BJ (cell line): Measurements from ENCODE around the gene PPP4R4. TPM values are rescaled to one million over a fixed set of nuclear protein-coding genes. Genes with fewer than 3 reads are reported as not detected.

Experiments used
- CTCF ChIA-PET: fragments of 350-600 bp; formaldehyde crosslinking; extraction: SDS; loops from one replicate; lab custom pipeline; 2021; ENCODE audit warnings: antibody characterized with exemption, inconsistent platforms; lab: Yijun Ruan, JAX
- POLR2A ChIA-PET: fragments of 300-600 bp; sonication (Branson Sonifier 250); formaldehyde crosslinking; extraction: SDS; loops from one replicate; lab custom pipeline; 2021; ENCODE audit warnings: antibody characterized with exemption; lab: Charles Lee
- DNase-seq: peaks from one replicate; pipeline ENCODE4 v3.0.0-alpha.2; 2011; ENCODE audit warnings: low read depth
- H3K27me3 ChIP-seq: 2 replicates; pipeline ENCODE4 v1.6.0; 2011; ENCODE audit warnings: low read length; ENCODE audit not compliant: control insufficient read depth, insufficient read depth
- H3K36me3 ChIP-seq: 2 replicates; pipeline ENCODE4 v1.5.1; 2011; ENCODE audit warnings: low read length; ENCODE audit not compliant: control insufficient read depth, insufficient read depth
- H3K4me3 ChIP-seq: 2 replicates; pipeline ENCODE4 v1.5.1; 2011; ENCODE audit warnings: low read depth, mild to moderate bottlenecking, control low read depth, low read length
- CTCF ChIP-seq: IDR thresholded peaks from 2 replicates; pipeline ENCODE4 v1.5.1; 2011; ENCODE audit warnings: low read depth, mild to moderate bottlenecking, control low read depth, inconsistent platforms, low read length, moderate library complexity; ENCODE audit not compliant: insufficient read depth
- polyA plus RNA-seq: library from polyadenylated mRNA; depleted of rRNA; stranded (reverse); fragments of >200 nt; gene quantifications from 2 replicates; pipeline ENCODE4 v1.2.3, GENCODE V29; 2011

The PPP4R4 gene
- polyA plus RNA-seq, 1 experiment, result 0.37 TPM

- CTCF ChIA-PET, result interaction anchor here (1.1 to 1.6 kb wide), 2 partner anchors 22 to 138 kb away, joined by 3 to 4 read pairs; no protein-coding TSS in a partner anchor
- POLR2A ChIA-PET, result no interaction called here
- H3K27me3 ChIP-seq, result peaks cover 7% of the 10 kb centered on the region
These were observed 1.1 kb downstream of the PPP4R4 start for GRCh38 chr14:94175011-94175745.

GRCh38 chr14:94175747-94176146, 1.6 kb downstream of the PPP4R4 start:
- CTCF ChIA-PET, result interaction anchor here (1.1 to 1.6 kb wide), 2 partner anchors 23 to 139 kb away, joined by 3 to 4 read pairs; no protein-coding TSS in a partner anchor
- TF ChIP-seq CTCF, result no peak
- POLR2A ChIA-PET, result no interaction called here
- no peaks in the 10 kb centered on the region for H3K36me3 ChIP-seq
- H3K27me3 ChIP-seq, result peaks cover 7% of the 10 kb centered on the region
- H3K4me3 ChIP-seq, result no peak overlapping the region
- no peak for DNase-seq

More at GRCh38 chr14:94175011-94175745, 1.1 kb downstream of the PPP4R4 start:
- H3K4me3 ChIP-seq, result peak overlapping the region; percentile 53
- no peaks in the 10 kb centered on the region for H3K36me3 ChIP-seq
- TF ChIP-seq CTCF, result no peak
- DNase-seq, result no peak

- DNase-seq, result no peak
- CTCF ChIA-PET, result interaction anchor here (0.6 kb wide), 1 partner anchor 158 kb away, joined by 3 read pairs; no protein-coding TSS in a partner anchor
- no peaks in the 10 kb centered on the region for H3K36me3 ChIP-seq
These were observed 2.7 kb downstream of the PPP4R4 start for GRCh38 chr14:94176808-94177207.

GRCh38 chr14:94177806-94178205, 3.7 kb downstream of the PPP4R4 start:
- no peak for TF ChIP-seq CTCF
- POLR2A ChIA-PET, result no interaction called here
- no peak for DNase-seq
- Histone ChIP-seq H3K27me3 (peaks cover 7% of the 10 kb centered on the region), H3K4me3 (no peak overlapping the region), H3K36me3 (no peaks in the 10 kb centered on the region)
- CTCF ChIA-PET, result no interaction called here

More at GRCh38 chr14:94176808-94177207, 2.7 kb downstream of the PPP4R4 start:
- POLR2A ChIA-PET, result no interaction called here
- peaks cover 7% of the 10 kb centered on the region for H3K27me3 ChIP-seq
- no peak for TF ChIP-seq CTCF
- no peak overlapping the region for H3K4me3 ChIP-seq

- CTCF ChIA-PET, result interaction anchor here (2.6 to 5.0 kb wide), 3 partner anchors 43 to 143 kb away, joined by 13 to 38 read pairs (median 19); no protein-coding TSS in a partner anchor
- H3K27me3 ChIP-seq, result peaks cover 5% of the 10 kb centered on the region
These were observed 5.1 kb downstream of the PPP4R4 start for GRCh38 chr14:94179244-94179643.

More at GRCh38 chr14:94179244-94179643, 5.1 kb downstream of the PPP4R4 start:
- no peak overlapping the region for H3K4me3 ChIP-seq
- no peak for TF ChIP-seq CTCF
- no peak for DNase-seq
- no peaks in the 10 kb centered on the region for H3K36me3 ChIP-seq
- POLR2A ChIA-PET, result no interaction called here
